A549 (cell line): ENCODE measurements around the gene C1QTNF9.

Experiments used
- KDM1A ChIP-seq: fragments of 200-600 bp; sonication (generic); IDR thresholded peaks from 2 replicates; pipeline ENCODE4 v1.6.1; 2016; ENCODE audit warnings: low read depth, mild to moderate bottlenecking
- TP53 ChIP-seq: fragments of 250-450 bp; sonication (Bioruptor Pico); IDR thresholded peaks from 2 replicates; pipeline ENCODE4 v1.5.0; 2021; ENCODE audit warnings: mild to moderate bottlenecking, moderate library complexity

GRCh38 chr13:24356837-24357236, 47.5 kb downstream of the C1QTNF9 start:
- no peak for TF ChIP-seq KDM1A
- no peak for TF ChIP-seq TP53 (CRISPR knock-in tag)
